DND-41 (cell line): ENCODE results near the gene TH.

ENCODE experiments used
- ATAC-seq: fragments of 200-7000 bp; cut with Tn5 transposase; 3 replicates; pipeline ENCODE4 v1.9.1; 2021; ENCODE audit warnings: low read depth; ENCODE audit not compliant: insufficient read depth
- DNase-seq: peaks from one replicate; pipeline ENCODE4 v3.0.0-alpha.2; 2020
- H2AFZ ChIP-seq: 2 replicates; pipeline ENCODE4 v1.6.0; 2012; ENCODE audit warnings: low read depth, low read length
- H3K27ac ChIP-seq: 2 replicates; pipeline ENCODE4 v1.5.1; 2012; ENCODE audit warnings: low read length, inconsistent platforms
- H3K27me3 ChIP-seq: fragments of 200-600 bp; sonication (generic); 2 replicates; pipeline ENCODE4 v1.6.0; 2012; ENCODE audit warnings: low read length, mild to moderate bottlenecking, inconsistent platforms; ENCODE audit not compliant: insufficient read depth, poor library complexity
- H3K36me3 ChIP-seq: 2 replicates; pipeline ENCODE4 v1.5.1; 2012; ENCODE audit warnings: low read length, inconsistent platforms; ENCODE audit not compliant: insufficient read depth
- H3K4me1 ChIP-seq: 2 replicates; pipeline ENCODE4 v1.5.1; 2012; ENCODE audit warnings: mild to moderate bottlenecking, low read length; ENCODE audit not compliant: insufficient read depth
- H3K4me2 ChIP-seq: 2 replicates; pipeline ENCODE4 v1.6.0; 2012; ENCODE audit warnings: mild to moderate bottlenecking, moderate library complexity, low read length, inconsistent platforms; ENCODE audit not compliant: insufficient read depth
- H3K4me3 ChIP-seq, 2 experiments: fragments of 200-600 bp in 1 of 2; shearing (Covaris generic) in 1 of 2; 2 replicates each; pipeline ENCODE4 v1.5.1; 2012 to 2016; ENCODE audit warnings: inconsistent platforms in 2 of 2, low read length in 2 of 2, mild to moderate bottlenecking in 2 of 2, low read depth in 1 of 2, moderate library complexity in 1 of 2
- H3K79me2 ChIP-seq: 2 replicates; pipeline ENCODE4 v1.6.0; 2012; ENCODE audit warnings: low read length, inconsistent platforms; ENCODE audit not compliant: insufficient read depth
- H3K9ac ChIP-seq: 2 replicates; pipeline ENCODE4 v1.6.0; 2012; ENCODE audit warnings: low read depth, mild to moderate bottlenecking, inconsistent platforms, low read length, moderate library complexity
- H3K9me3 ChIP-seq: 2 replicates; pipeline ENCODE4 v1.5.1; 2012; ENCODE audit warnings: low read length, moderate library complexity, mild to moderate bottlenecking, inconsistent platforms; ENCODE audit not compliant: insufficient read depth, severe bottlenecking
- H4K20me1 ChIP-seq: 2 replicates; pipeline ENCODE4 v1.6.0; 2012; ENCODE audit warnings: low read length; ENCODE audit not compliant: insufficient read depth
- EZH2 ChIP-seq: IDR thresholded peaks from 3 replicates; pipeline ENCODE4 v1.6.1; 2012; ENCODE audit warnings: borderline replicate concordance, low read depth, mild to moderate bottlenecking, moderate library complexity, low read length, inconsistent platforms; ENCODE audit not compliant: severe bottlenecking
- TF ChIP-seq, protein P1 (sequence below): IDR thresholded peaks from 2 replicates; pipeline ENCODE4 v1.5.1; 2012; ENCODE audit warnings: borderline replicate concordance, low read length, moderate library complexity, mild to moderate bottlenecking; ENCODE audit not compliant: poor library complexity, severe bottlenecking; ENCODE audit errors: extremely low read depth

TH gene

DNA sequence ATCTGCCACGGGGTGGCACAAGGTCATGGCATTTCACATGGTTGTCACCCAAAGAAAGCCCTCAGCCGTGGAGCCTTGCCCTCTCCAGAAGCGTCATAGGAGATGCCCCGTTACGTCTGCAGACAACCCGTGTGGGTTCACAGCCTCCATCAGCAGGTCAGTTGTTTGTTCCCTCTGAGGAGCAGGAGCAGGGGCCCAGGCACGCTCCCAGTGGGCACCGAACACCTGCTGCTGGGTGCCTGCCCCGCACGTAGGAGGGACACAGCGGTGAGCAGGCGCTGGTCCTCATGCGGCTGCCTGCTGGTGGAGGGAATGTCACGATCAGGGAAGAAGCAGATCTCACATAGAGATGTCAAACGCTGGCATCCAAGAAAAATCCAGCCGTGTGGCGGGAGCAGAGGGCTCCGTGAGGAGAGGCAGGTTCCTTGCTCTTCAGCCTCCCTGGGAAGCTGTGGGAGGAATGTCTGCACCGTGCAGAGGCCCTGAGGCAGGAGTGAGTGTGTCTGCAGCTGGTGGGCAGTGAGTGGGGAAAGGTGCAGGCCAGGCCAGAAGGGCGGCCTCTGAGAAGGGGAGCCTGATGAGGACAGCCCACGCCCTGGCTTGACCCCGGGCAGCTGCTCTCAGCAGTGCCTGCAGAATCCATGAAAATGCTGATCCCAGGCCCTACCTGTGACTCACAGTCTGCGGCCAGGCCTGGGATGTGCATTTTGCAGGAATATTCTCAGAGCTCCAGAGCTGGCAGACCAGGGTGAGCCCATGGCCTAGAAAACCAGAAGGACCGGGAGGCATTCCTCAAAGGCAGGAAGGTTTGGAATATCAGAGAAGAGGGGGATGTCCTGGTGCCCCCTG, 36.4 kb upstream of the TH start:
- no peak overlapping the region for H3K4me3 ChIP-seq
- H3K4me1 ChIP-seq = peaks cover 8% of the 10 kb centered on the region
- TF ChIP-seq, protein P1, sequence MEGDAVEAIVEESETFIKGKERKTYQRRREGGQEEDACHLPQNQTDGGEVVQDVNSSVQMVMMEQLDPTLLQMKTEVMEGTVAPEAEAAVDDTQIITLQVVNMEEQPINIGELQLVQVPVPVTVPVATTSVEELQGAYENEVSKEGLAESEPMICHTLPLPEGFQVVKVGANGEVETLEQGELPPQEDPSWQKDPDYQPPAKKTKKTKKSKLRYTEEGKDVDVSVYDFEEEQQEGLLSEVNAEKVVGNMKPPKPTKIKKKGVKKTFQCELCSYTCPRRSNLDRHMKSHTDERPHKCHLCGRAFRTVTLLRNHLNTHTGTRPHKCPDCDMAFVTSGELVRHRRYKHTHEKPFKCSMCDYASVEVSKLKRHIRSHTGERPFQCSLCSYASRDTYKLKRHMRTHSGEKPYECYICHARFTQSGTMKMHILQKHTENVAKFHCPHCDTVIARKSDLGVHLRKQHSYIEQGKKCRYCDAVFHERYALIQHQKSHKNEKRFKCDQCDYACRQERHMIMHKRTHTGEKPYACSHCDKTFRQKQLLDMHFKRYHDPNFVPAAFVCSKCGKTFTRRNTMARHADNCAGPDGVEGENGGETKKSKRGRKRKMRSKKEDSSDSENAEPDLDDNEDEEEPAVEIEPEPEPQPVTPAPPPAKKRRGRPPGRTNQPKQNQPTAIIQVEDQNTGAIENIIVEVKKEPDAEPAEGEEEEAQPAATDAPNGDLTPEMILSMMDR = no peak
- no peak for TF ChIP-seq EZH2
- H4K20me1 ChIP-seq = no peaks in the 10 kb centered on the region
- no peak overlapping the region for H3K9ac ChIP-seq
- DNase-seq (peak; percentile 2), ATAC-seq (no peak)
- H3K79me2 ChIP-seq = no peaks in the 10 kb centered on the region
- no peaks in the 10 kb centered on the region for H3K36me3 ChIP-seq
- H3K27ac ChIP-seq = no peak overlapping the region
- H3K9me3 ChIP-seq = no peaks in the 10 kb centered on the region
- H3K4me2 ChIP-seq = no peak overlapping the region
- no peaks in the 10 kb centered on the region for H3K27me3 ChIP-seq
- no peak overlapping the region for H2AFZ ChIP-seq

DNA sequence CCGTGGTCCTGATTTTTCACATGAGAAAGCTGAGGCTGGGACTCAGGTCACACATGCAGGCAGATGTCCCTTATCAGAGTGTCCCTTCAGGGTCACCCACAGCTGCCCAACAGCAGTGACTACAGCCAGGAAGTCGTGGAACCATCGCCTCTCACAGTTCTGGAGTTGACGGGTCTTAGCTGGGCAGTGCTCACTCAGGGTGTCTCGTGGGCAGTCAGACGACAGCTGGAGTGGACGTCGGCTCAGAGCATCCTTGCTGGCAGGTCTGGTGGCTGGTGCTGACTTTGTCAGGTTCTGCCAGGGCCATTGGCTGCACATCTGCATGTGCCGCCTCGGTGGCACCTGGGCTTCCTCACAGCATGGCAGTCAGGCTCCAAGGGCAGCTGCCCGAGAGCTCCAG, 35.6 kb upstream of the TH start:
- H4K20me1 ChIP-seq = no peaks in the 10 kb centered on the region
- no peaks in the 10 kb centered on the region for H3K36me3 ChIP-seq
- TF ChIP-seq, protein P1 = no peak
- TF ChIP-seq EZH2 = no peak

DNA sequence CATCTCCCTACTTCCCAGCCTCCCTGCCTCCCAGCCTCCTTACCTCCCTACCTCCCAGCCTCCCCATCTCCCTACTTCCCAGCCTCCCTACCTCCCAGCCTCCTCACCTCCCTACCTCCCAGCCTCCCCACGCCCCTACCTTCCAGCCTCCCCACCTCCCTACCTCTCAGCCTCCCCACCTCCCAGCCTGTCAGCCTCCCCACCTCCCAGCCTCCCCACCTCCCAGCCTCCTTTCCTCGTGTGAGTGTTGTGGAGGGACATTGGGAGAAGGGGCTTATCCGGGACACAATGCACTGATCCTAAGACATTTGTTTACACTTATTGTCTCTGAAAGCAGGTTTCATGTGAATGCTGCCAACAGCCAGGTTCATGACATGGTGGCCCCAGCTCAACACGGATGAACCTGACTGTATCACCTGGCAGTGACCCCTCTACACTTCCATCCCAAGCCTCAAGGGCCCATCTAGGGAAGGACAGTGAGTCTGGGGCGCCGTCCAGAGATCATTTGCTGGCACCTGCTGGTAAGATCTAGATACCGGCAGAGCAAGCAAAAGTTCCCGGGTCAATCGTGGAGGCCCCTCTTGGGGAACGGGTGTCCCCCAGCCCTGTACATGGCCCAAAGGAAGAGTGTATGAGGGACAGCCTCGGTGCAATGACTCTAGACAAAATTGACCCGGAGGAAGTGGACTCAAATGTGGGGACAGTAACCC, 34.5 kb upstream of the TH start:
- Histone ChIP-seq H3K4me3 (no peak overlapping the region), H3K27ac (no peak overlapping the region), H3K79me2 (no peaks in the 10 kb centered on the region), H3K4me2 (no peak overlapping the region), H3K4me1 (no peaks in the 10 kb centered on the region), H3K9ac (no peak overlapping the region), H3K9me3 (no peaks in the 10 kb centered on the region), H4K20me1 (no peaks in the 10 kb centered on the region), H3K36me3 (no peaks in the 10 kb centered on the region), H2AFZ (no peak overlapping the region), H3K27me3 (no peaks in the 10 kb centered on the region)
- DNase-seq (no peak), ATAC-seq (no peak)
- TF ChIP-seq, protein P1 = no peak
- TF ChIP-seq EZH2 = no peak

More for the DNA sequence above, 35.6 kb upstream of the TH start:
- H3K4me2 ChIP-seq = no peak overlapping the region
- DNase-seq (peak; percentile 4), ATAC-seq (no peak)
- H3K27me3 ChIP-seq = no peaks in the 10 kb centered on the region
- H2AFZ ChIP-seq = no peak overlapping the region
- H3K9ac ChIP-seq = no peak overlapping the region
- H3K4me3 ChIP-seq = no peak overlapping the region
- H3K27ac ChIP-seq = no peak overlapping the region
- H3K79me2 ChIP-seq = no peaks in the 10 kb centered on the region
- H3K4me1 ChIP-seq = peaks cover under 1% of the 10 kb centered on the region; the same call in 1 of the 2 replicates
- H3K9me3 ChIP-seq = no peaks in the 10 kb centered on the region
